SK-N-SH (cell line): Measurements from ENCODE around the gene RAPGEF3. TPM values are rescaled to one million over a fixed set of nuclear protein-coding genes. Genes with fewer than 3 reads are reported as not detected.

Experiments
- CTCF ChIA-PET: fragments of 300-600, 350-600 bp; formaldehyde crosslinking; extraction: SDS; loops from one replicate; lab custom pipeline; 2021; lab: Yijun Ruan, JAX
- POLR2A ChIA-PET: fragments of 350-600 bp; sonication (Branson Sonifier 250); formaldehyde crosslinking; extraction: SDS; loops from one replicate; lab custom pipeline; 2020; ENCODE audit warnings: antibody characterized with exemption, inconsistent platforms; lab: Yijun Ruan, JAX
- DNase-seq: peaks from one replicate; pipeline ENCODE4 v3.0.0; 2012
- H2AFZ ChIP-seq: fragments of 200-600 bp; sonication (generic); 2 replicates; pipeline ENCODE4 v1.8.1; 2016; ENCODE audit warnings: antibody characterized with exemption, mild to moderate bottlenecking, low read depth
- H3F3A ChIP-seq: fragments of 200-600 bp; sonication (generic); replicated peaks from 2 replicates; pipeline ENCODE3; 2016; ENCODE audit warnings: antibody characterized with exemption, mild to moderate bottlenecking; ENCODE audit not compliant: insufficient read depth
- H3K27ac ChIP-seq, 2 experiments: fragments of 200-500 bp in 1 of 2; fragments of 200-600 bp in 1 of 2; sonication (Bioruptor generic) in 1 of 2; sonication (generic), shearing (Covaris generic) in 1 of 2; 2 replicates each; pipeline versions ENCODE4 v1.5.1 to v1.6.1; 2014 to 2016; ENCODE audit warnings: low read depth in 2 of 2, inconsistent platforms in 1 of 2, low read length in 1 of 2, mild to moderate bottlenecking in 1 of 2, mixed read lengths in 1 of 2
- H3K27me3 ChIP-seq: fragments of 200-600 bp; sonication (generic), shearing (Covaris generic); 2 replicates; pipeline ENCODE4 v1.6.1; 2016; ENCODE audit warnings: mixed run types; ENCODE audit not compliant: insufficient read depth
- H3K36me3 ChIP-seq, 2 experiments: fragments of 200-500 bp in 1 of 2; fragments of 200-600 bp in 1 of 2; sonication (Bioruptor generic) in 1 of 2; sonication (generic) in 1 of 2; replicated peaks in 1 of 2; 2 replicates each; pipeline versions ENCODE3 to v1.5.1; 2014 to 2016; ENCODE audit warnings: low read length in 1 of 2, mild to moderate bottlenecking in 1 of 2; ENCODE audit not compliant: insufficient read depth in 2 of 2, control insufficient read depth in 1 of 2
- H3K4me1 ChIP-seq, 2 experiments: fragments of 200-500 bp in 1 of 2; fragments of 200-600 bp in 1 of 2; sonication (Bioruptor generic) in 1 of 2; sonication (generic), shearing (Covaris generic) in 1 of 2; 2 replicates each; pipeline versions ENCODE4 v1.5.1 to v1.6.1; 2014 to 2016; ENCODE audit warnings: low read depth in 1 of 2, low read length in 1 of 2, mixed run types in 1 of 2; ENCODE audit not compliant: insufficient read depth in 2 of 2, control insufficient read depth in 1 of 2
- H3K4me2 ChIP-seq: fragments of 200-600 bp; sonication (generic), shearing (Covaris generic); 2 replicates; pipeline ENCODE4 v1.6.1; 2017; ENCODE audit warnings: mixed run types
- H3K4me3 ChIP-seq, 2 experiments: fragments of 200-500 bp in 1 of 2; fragments of 200-600 bp in 1 of 2; sonication (Bioruptor generic) in 1 of 2; sonication (generic), shearing (Covaris generic) in 1 of 2; 2 replicates each; pipeline versions ENCODE4 v1.5.1 to v1.8.1; 2014 to 2016; ENCODE audit warnings: low read depth in 2 of 2, inconsistent platforms in 1 of 2, low read length in 1 of 2, mild to moderate bottlenecking in 1 of 2, mixed read lengths in 1 of 2, moderate library complexity in 1 of 2
- H3K79me2 ChIP-seq: fragments of 200-600 bp; sonication (generic); 2 replicates; pipeline ENCODE4 v1.8.1; 2017; ENCODE audit warnings: mild to moderate bottlenecking; ENCODE audit not compliant: insufficient read depth
- H3K9ac ChIP-seq: fragments of 200-600 bp; sonication (generic); 2 replicates; pipeline ENCODE4 v1.6.1; 2017; ENCODE audit warnings: mixed run types
- H3K9me2 ChIP-seq: fragments of 200-600 bp; sonication (generic); 2 replicates; pipeline ENCODE4 v1.6.1; 2017; ENCODE audit warnings: mixed run types
- H3K9me3 ChIP-seq: fragments of 200-600 bp; sonication (generic); 2 replicates; pipeline ENCODE4 v1.6.1; 2017; ENCODE audit warnings: mixed run types, mild to moderate bottlenecking, moderate library complexity
- H4K20me1 ChIP-seq: fragments of 200-600 bp; sonication (generic); 2 replicates; pipeline ENCODE4 v1.6.1; 2017; ENCODE audit warnings: mild to moderate bottlenecking, mixed run types; ENCODE audit not compliant: insufficient read depth
- CHD2 ChIP-seq: fragments of 150-350 bp; IDR thresholded peaks from 2 replicates; pipeline ENCODE4 v1.6.1; 2018; ENCODE audit warnings: low read length; ENCODE audit not compliant: partially characterized antibody
- ELF1 ChIP-seq: IDR thresholded peaks from 2 replicates; pipeline ENCODE4 v1.4.0; 2012
- EP300 ChIP-seq, 2 experiments: IDR thresholded peaks; 2 replicates each; pipeline versions ENCODE4 v1.4.0 to v1.6.1; 2012; ENCODE audit warnings: borderline replicate concordance in 1 of 2, low read depth in 1 of 2, low read length in 1 of 2
- FOXM1 ChIP-seq: IDR thresholded peaks from 2 replicates; pipeline ENCODE4 v1.4.0; 2012; ENCODE audit warnings: low read depth, mild to moderate bottlenecking
- GABPA ChIP-seq: IDR thresholded peaks from 2 replicates; pipeline ENCODE4 v1.4.0; 2012; ENCODE audit warnings: low read depth, mild to moderate bottlenecking
- GATA2 ChIP-seq: sonication (generic); formaldehyde crosslinking; IDR thresholded peaks from 2 replicates; pipeline ENCODE4 v1.5.0; 2020; ENCODE audit warnings: mild to moderate bottlenecking, missing genetic modification reagents
- IRF3 ChIP-seq: fragments of 150-350 bp; IDR thresholded peaks from 2 replicates; pipeline ENCODE4 v1.6.1; 2016; ENCODE audit warnings: mild to moderate bottlenecking, low read depth, low read length
- JUND ChIP-seq: IDR thresholded peaks from 2 replicates; pipeline ENCODE4 v1.4.0; 2012
- MAX ChIP-seq: IDR thresholded peaks from 2 replicates; pipeline ENCODE4 v1.4.0; 2012; ENCODE audit warnings: low read depth
- MXI1 ChIP-seq: IDR thresholded peaks from 2 replicates; pipeline ENCODE4 v1.6.1; 2012; ENCODE audit warnings: mild to moderate bottlenecking, low read depth, low read length, improper control_type of control experiment
- NRF1 ChIP-seq: IDR thresholded peaks from 2 replicates; pipeline ENCODE4 v1.6.1; 2012; ENCODE audit warnings: low read depth, mild to moderate bottlenecking, low read length
- PBX3 ChIP-seq: IDR thresholded peaks from 2 replicates; pipeline ENCODE4; 2012
- RCOR1 ChIP-seq: fragments of 150-350 bp; IDR thresholded peaks from 2 replicates; pipeline ENCODE4 v1.6.1; 2017; ENCODE audit warnings: antibody characterized with exemption, low read length
- RFX5 ChIP-seq: IDR thresholded peaks from 2 replicates; pipeline ENCODE4 v1.6.1; 2012; ENCODE audit warnings: mild to moderate bottlenecking, improper control_type of control experiment, low read length
- TAF1 ChIP-seq: IDR thresholded peaks from 2 replicates; pipeline ENCODE4 v1.6.1; 2012; ENCODE audit warnings: low read depth, mild to moderate bottlenecking, low read length, moderate library complexity, borderline replicate concordance
- TCF12 ChIP-seq: IDR thresholded peaks from 2 replicates; pipeline ENCODE4 v1.4.0; 2012
- TEAD4 ChIP-seq: IDR thresholded peaks from 2 replicates; pipeline ENCODE4 v1.4.0; 2012; ENCODE audit warnings: mild to moderate bottlenecking, borderline replicate concordance; ENCODE audit not compliant: insufficient read depth
- USF1 ChIP-seq: IDR thresholded peaks from 2 replicates; pipeline ENCODE4 v1.4.0; 2012; ENCODE audit warnings: low read depth, borderline replicate concordance
- YY1 ChIP-seq: IDR thresholded peaks from 2 replicates; pipeline ENCODE4 v1.4.0; 2012; ENCODE audit warnings: low read depth, mild to moderate bottlenecking
- WGBS: methylation state at CpG from one replicate; pipeline ENCODE4 v1.1.6; 2017; ENCODE audit warnings: low lambda C conversion rate; 5-methylcytosine and 5-hydroxymethylcytosine counted together
- polyA plus RNA-seq, 3 experiments: library from polyadenylated mRNA; depleted of rRNA; stranded (reverse); fragments of >200 nt; gene quantifications; 2 replicates each; pipeline ENCODE4 v1.2.3, GENCODE V29; 2012
- TF ChIP-seq, protein P1 (sequence below): IDR thresholded peaks from 2 replicates; pipeline ENCODE4 v1.6.1; 2012; ENCODE audit warnings: mild to moderate bottlenecking, low read depth, low read length, moderate library complexity

The RAPGEF3 gene
- polyA plus RNA-seq, 1 of the 3 experiments (the other 2 are of a cell fraction) = 0.90 TPM

GRCh38 chr12:47757364-47757839, 1.3 kb downstream of the RAPGEF3 start:
- Histone ChIP-seq H3K27me3 (no peaks in the 10 kb centered on the region), H3K79me2 (no peaks in the 10 kb centered on the region), H3K4me2 (no peak overlapping the region), H3K27ac (no peak overlapping the region), H3K9me3 (no peaks in the 10 kb centered on the region), H3K4me1 (peaks cover 12 to 58% of the 10 kb centered on the region in 2 experiments; a peak in 3 of 4 replicates), H3F3A (no peaks in the 10 kb centered on the region), H3K9me2 (no peaks in the 10 kb centered on the region), H2AFZ (no peak overlapping the region), H3K9ac (no peak overlapping the region), H3K36me3 (no peaks in the 10 kb centered on the region), H3K4me3 (no peak overlapping the region), H4K20me1 (no peaks in the 10 kb centered on the region)
- ChIA-PET POLR2A (no interaction called here), CTCF (interaction anchor here (1.3 to 18.0 kb wide), 6 partner anchors 16 to 81 kb away, joined by 4 to 435 read pairs (median 30); partner anchors contain the start of gene SLC48A1)
- 87% methylated on average over 7 of the region's 7 CpGs for whole genome bisulfite sequencing
- no peak for DNase-seq
- TF ChIP-seq TCF12 (no peak), EP300 (IDR thresholded peaks at IDR 0.05; ENCODE audit: borderline replicate concordance in 1 of 2, low read depth in 1 of 2, low read length in 1 of 2) (no peak), USF1 (no peak), FOXM1 (no peak)

DNA sequence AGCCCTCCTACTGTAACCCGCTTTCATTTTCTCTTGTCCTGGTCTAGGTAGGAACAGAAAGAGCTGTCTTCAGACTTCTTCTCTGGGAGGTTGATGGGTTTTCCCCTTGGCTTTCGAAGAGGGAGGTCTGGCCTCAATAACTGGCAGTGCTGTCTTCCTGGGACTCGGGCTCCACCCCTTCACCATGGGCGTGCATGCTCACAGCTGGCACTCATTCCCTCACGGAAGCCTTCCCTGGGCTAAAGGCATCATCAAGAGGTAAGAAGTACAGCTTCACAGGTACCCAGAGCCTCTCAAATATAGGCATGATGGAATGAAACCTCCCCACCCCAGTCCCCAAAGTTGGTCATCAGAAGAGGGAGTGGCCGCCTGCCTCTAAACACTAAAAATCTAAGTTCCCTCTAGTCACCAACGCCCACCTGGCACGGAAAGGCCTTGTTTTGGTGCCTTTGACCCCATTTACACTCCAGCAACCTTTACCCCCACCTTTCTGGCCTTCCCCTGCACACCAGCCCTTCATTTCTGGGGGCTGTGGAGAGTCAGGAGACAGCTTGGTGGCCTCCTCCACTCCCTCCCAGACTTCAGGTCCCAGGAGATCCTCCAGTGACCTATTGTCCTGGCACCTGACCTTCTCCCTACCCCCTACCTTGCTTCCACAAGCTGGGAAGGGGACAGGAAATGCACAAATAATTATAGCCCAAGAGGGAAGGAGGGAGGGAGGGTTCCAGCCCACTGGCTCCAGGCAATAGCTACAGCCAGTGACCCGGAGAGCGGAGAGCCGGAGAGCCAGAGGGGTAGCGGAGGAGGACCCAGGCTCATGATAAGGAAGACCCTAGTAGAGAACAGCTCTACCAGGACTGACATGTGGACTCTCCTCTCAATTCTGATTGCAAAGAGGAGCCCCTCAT, 2.8 kb downstream of the RAPGEF3 start:
- no peak for TF ChIP-seq MXI1
- no peak for TF ChIP-seq GATA2
- no peak for TF ChIP-seq FOXM1
- TF ChIP-seq RFX5 = no peak
- no peak for TF ChIP-seq ELF1
- no peak for TF ChIP-seq MAX
- TF ChIP-seq, protein P1, sequence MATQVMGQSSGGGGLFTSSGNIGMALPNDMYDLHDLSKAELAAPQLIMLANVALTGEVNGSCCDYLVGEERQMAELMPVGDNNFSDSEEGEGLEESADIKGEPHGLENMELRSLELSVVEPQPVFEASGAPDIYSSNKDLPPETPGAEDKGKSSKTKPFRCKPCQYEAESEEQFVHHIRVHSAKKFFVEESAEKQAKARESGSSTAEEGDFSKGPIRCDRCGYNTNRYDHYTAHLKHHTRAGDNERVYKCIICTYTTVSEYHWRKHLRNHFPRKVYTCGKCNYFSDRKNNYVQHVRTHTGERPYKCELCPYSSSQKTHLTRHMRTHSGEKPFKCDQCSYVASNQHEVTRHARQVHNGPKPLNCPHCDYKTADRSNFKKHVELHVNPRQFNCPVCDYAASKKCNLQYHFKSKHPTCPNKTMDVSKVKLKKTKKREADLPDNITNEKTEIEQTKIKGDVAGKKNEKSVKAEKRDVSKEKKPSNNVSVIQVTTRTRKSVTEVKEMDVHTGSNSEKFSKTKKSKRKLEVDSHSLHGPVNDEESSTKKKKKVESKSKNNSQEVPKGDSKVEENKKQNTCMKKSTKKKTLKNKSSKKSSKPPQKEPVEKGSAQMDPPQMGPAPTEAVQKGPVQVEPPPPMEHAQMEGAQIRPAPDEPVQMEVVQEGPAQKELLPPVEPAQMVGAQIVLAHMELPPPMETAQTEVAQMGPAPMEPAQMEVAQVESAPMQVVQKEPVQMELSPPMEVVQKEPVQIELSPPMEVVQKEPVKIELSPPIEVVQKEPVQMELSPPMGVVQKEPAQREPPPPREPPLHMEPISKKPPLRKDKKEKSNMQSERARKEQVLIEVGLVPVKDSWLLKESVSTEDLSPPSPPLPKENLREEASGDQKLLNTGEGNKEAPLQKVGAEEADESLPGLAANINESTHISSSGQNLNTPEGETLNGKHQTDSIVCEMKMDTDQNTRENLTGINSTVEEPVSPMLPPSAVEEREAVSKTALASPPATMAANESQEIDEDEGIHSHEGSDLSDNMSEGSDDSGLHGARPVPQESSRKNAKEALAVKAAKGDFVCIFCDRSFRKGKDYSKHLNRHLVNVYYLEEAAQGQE = no peak
- TF ChIP-seq YY1 = no peak
- no peak for TF ChIP-seq NRF1
- no peak for TF ChIP-seq TAF1
- TF ChIP-seq IRF3 = no peak
- no peak for TF ChIP-seq CHD2
- no peak for TF ChIP-seq JUND
- no peak for TF ChIP-seq PBX3
- TF ChIP-seq RCOR1 = no peak
- TF ChIP-seq TEAD4 = no peak
- TF ChIP-seq EP300 (IDR thresholded peaks at IDR 0.05; ENCODE audit: borderline replicate concordance in 1 of 2, low read depth in 1 of 2, low read length in 1 of 2) = no peak
- TF ChIP-seq GABPA = no peak
- Histone ChIP-seq H3K36me3 (no peaks in the 10 kb centered on the region), H3K9me2 (no peaks in the 10 kb centered on the region), H3K4me3 (no peak overlapping the region), H3K9me3 (no peaks in the 10 kb centered on the region), H3K27me3 (no peaks in the 10 kb centered on the region), H3K27ac (no peak overlapping the region), H3K79me2 (no peaks in the 10 kb centered on the region), H4K20me1 (no peaks in the 10 kb centered on the region), H3K4me1 (peaks cover 12 to 59% of the 10 kb centered on the region in 2 experiments; a peak in 3 of 4 replicates), H3K9ac (no peak overlapping the region), H3F3A (no peaks in the 10 kb centered on the region), H3K4me2 (no peak overlapping the region), H2AFZ (no peak overlapping the region)
- POLR2A ChIA-PET = interaction anchor here (1.0 kb wide), 1 partner anchor 19 kb away, joined by 6 read pairs; no protein-coding TSS in a partner anchor
- 88% methylated on average over 12 of the region's 12 CpGs for WGBS
- CTCF ChIA-PET = interaction anchor here (0.9 to 18.0 kb wide), 7 partner anchors 15 to 82 kb away, joined by 3 to 435 read pairs (median 5); partner anchors contain the start of gene SLC48A1
- no peak for DNase-seq
